Calu3 (cell line): ENCODE results near the gene LRRTM3. TPM values are rescaled to one million over a fixed set of nuclear protein-coding genes. Genes with fewer than 3 reads are reported as not detected.

ENCODE experiments used
- BruUV-seq: library from RNA; stranded (reverse); fragments of 400-500 nt; replicated peaks from 2 replicates; lab custom pipeline; 2021; lab: Mats Ljungman, UMichigan
- CTCF ChIA-PET: fragments of 300-600 bp; sonication (Branson Sonifier 250); formaldehyde crosslinking; loops from one replicate; lab custom pipeline; 2022; ENCODE audit warnings: antibody characterized with exemption; lab: Charles Lee
- DNase-seq: peaks from one replicate; pipeline ENCODE4 v3.0.0; 2022
- H3K27ac Mint-ChIP-seq: one replicate; pipeline ENCODE4 v1.8.0; 2022; ENCODE audit warnings: mixed read lengths; ENCODE audit not compliant: unreplicated experiment
- H3K27me3 Mint-ChIP-seq: one replicate; pipeline ENCODE4 v1.8.0; 2022; ENCODE audit warnings: mixed read lengths; ENCODE audit not compliant: unreplicated experiment
- H3K36me3 Mint-ChIP-seq: one replicate; pipeline ENCODE4 v1.8.0; 2022; ENCODE audit warnings: mild to moderate bottlenecking, moderate library complexity, mixed read lengths; ENCODE audit not compliant: insufficient read depth, unreplicated experiment
- H3K4me1 Mint-ChIP-seq: one replicate; pipeline ENCODE4 v1.8.0; 2022; ENCODE audit warnings: mild to moderate bottlenecking, low read depth, mixed read lengths; ENCODE audit not compliant: unreplicated experiment
- H3K4me3 Mint-ChIP-seq: one replicate; pipeline ENCODE4 v1.8.0; 2022; ENCODE audit warnings: mild to moderate bottlenecking, low read depth, moderate library complexity, mixed read lengths; ENCODE audit not compliant: unreplicated experiment
- H3K9me3 Mint-ChIP-seq: one replicate; pipeline ENCODE4 v1.8.0; 2022; ENCODE audit warnings: low read depth, mixed read lengths; ENCODE audit not compliant: unreplicated experiment
- intact Hi-C: fragments of 100-400 bp; cut with micrococcal nuclease; formaldehyde crosslinking; loops from one replicate; pipeline ENCODE4 v1.10.0; 2022; ENCODE audit not compliant: unreplicated experiment
- total RNA-seq: library from RNA; stranded (reverse); gene quantifications from 2 replicates; pipeline ENCODE4 v1.2.3, GENCODE V29; 2022
- TF ChIP-seq, protein P1 (sequence below): fragments of 200-600 bp; IDR thresholded peaks from one replicate; pipeline ENCODE4 v1.8.0; 2022; ENCODE audit warnings: antibody characterized with exemption; ENCODE audit not compliant: unreplicated experiment

The LRRTM3 gene
- total RNA-seq, 1 experiment from 2014 or later: not detected

- Mint-ChIP-seq H3K9me3 (no peaks in the 10 kb centered on the region), H3K27me3 (peaks cover 15% of the 10 kb centered on the region), H3K36me3 (no peaks in the 10 kb centered on the region), H3K4me3 (no peak overlapping the region), H3K4me1 (no peaks in the 10 kb centered on the region), H3K27ac (no peak overlapping the region)
- no TSS peak for BruUV-seq
- TF ChIP-seq, protein P1, sequence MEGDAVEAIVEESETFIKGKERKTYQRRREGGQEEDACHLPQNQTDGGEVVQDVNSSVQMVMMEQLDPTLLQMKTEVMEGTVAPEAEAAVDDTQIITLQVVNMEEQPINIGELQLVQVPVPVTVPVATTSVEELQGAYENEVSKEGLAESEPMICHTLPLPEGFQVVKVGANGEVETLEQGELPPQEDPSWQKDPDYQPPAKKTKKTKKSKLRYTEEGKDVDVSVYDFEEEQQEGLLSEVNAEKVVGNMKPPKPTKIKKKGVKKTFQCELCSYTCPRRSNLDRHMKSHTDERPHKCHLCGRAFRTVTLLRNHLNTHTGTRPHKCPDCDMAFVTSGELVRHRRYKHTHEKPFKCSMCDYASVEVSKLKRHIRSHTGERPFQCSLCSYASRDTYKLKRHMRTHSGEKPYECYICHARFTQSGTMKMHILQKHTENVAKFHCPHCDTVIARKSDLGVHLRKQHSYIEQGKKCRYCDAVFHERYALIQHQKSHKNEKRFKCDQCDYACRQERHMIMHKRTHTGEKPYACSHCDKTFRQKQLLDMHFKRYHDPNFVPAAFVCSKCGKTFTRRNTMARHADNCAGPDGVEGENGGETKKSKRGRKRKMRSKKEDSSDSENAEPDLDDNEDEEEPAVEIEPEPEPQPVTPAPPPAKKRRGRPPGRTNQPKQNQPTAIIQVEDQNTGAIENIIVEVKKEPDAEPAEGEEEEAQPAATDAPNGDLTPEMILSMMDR: no peak
- DNase-seq: no peak
- CTCF ChIA-PET: no interaction called here
- intact Hi-C loops: loop anchor here (2.0 kb wide), 1 partner anchor 19 kb away; no protein-coding TSS in a partner anchor
These were observed 169.7 kb downstream of the LRRTM3 start for GRCh38 chr10:67095531-67095930.

DNA sequence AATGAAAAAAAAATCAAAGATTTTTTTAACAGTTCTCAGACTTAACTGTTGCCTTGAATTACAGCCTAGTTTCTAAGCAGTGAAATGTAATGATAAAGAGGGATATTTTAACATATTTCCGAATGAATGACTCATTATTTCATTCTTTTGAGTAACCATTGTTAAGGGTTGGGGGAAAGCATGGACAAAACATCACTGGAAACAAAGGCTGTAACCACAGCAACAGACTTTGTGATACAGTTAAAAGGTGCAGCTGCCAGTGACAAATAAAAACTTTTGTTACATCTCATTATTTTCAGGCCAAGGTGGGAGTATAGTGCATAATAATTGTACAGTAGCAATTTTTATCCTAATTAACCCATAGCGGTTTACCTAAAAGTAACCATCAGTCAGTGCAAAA, 172.6 kb downstream of the LRRTM3 start:
- no peaks in the 10 kb centered on the region for H3K36me3 Mint-ChIP-seq
- DNase-seq: no peak
- H3K9me3 Mint-ChIP-seq: no peaks in the 10 kb centered on the region
- TF ChIP-seq, protein P1: no peak
- intact Hi-C loops: no loop called here
- H3K27ac Mint-ChIP-seq: no peak overlapping the region
- no peaks in the 10 kb centered on the region for H3K4me1 Mint-ChIP-seq
- CTCF ChIA-PET: no interaction called here
- H3K4me3 Mint-ChIP-seq: no peak overlapping the region
- BruUV-seq: no TSS peak
- no peaks in the 10 kb centered on the region for H3K27me3 Mint-ChIP-seq

GRCh38 chr10:67100951-67101350, 175.1 kb downstream of the LRRTM3 start:
- intact Hi-C loops: no loop called here
- no peak overlapping the region for H3K4me3 Mint-ChIP-seq
- H3K36me3 Mint-ChIP-seq: no peaks in the 10 kb centered on the region
- no peaks in the 10 kb centered on the region for H3K9me3 Mint-ChIP-seq
- CTCF ChIA-PET: no interaction called here
- BruUV-seq: no TSS peak
- H3K27me3 Mint-ChIP-seq: no peaks in the 10 kb centered on the region
- no peaks in the 10 kb centered on the region for H3K4me1 Mint-ChIP-seq
- no peak overlapping the region for H3K27ac Mint-ChIP-seq
- TF ChIP-seq, protein P1: no peak
- DNase-seq: no peak

GRCh38 chr10:67107670-67108069, 181.8 kb downstream of the LRRTM3 start:
- no peak for DNase-seq
- no peaks in the 10 kb centered on the region for H3K36me3 Mint-ChIP-seq
- no TSS peak for BruUV-seq
- CTCF ChIA-PET: no interaction called here
- intact Hi-C loops: no loop called here
- H3K4me3 Mint-ChIP-seq: no peak overlapping the region
- TF ChIP-seq, protein P1: no peak
- no peaks in the 10 kb centered on the region for H3K4me1 Mint-ChIP-seq
- no peaks in the 10 kb centered on the region for H3K9me3 Mint-ChIP-seq
- H3K27ac Mint-ChIP-seq: no peak overlapping the region
- H3K27me3 Mint-ChIP-seq: no peaks in the 10 kb centered on the region
